ENCODE results near the gene CDK15. TPM values are rescaled to one million over a fixed set of nuclear protein-coding genes. Genes with fewer than 3 reads are reported as not detected.

The CDK15 gene
- total RNA-seq, 1 donor from 2014 or later: 2.3 TPM

DNA sequence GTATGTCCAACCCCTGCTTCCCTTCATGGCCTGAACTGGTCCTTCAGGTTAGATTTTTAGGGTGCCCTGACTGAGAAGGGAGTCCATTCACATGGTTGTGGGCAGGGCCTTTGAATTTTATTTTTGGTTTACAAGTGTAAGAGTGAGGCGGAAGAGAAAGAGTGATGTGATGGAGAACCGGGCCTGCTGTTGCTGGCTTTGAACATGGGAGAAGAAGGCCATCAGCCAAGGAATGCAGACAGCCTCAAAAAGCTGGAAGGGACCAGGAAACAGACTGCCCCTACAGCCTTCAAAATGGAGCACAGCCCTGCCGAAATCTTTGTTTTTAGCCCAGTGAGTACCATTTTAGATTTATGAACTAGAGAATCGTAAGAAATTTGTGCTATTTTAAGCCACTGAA, 105.0 kb downstream of the CDK15 start:
- TF ChIP-seq, protein P1, sequence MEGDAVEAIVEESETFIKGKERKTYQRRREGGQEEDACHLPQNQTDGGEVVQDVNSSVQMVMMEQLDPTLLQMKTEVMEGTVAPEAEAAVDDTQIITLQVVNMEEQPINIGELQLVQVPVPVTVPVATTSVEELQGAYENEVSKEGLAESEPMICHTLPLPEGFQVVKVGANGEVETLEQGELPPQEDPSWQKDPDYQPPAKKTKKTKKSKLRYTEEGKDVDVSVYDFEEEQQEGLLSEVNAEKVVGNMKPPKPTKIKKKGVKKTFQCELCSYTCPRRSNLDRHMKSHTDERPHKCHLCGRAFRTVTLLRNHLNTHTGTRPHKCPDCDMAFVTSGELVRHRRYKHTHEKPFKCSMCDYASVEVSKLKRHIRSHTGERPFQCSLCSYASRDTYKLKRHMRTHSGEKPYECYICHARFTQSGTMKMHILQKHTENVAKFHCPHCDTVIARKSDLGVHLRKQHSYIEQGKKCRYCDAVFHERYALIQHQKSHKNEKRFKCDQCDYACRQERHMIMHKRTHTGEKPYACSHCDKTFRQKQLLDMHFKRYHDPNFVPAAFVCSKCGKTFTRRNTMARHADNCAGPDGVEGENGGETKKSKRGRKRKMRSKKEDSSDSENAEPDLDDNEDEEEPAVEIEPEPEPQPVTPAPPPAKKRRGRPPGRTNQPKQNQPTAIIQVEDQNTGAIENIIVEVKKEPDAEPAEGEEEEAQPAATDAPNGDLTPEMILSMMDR (conservative IDR thresholded peaks at IDR 0.05; ENCODE audit: low read depth, low read length): no peak
- DNase-seq (ENCODE audit: low read depth): no peak
- no peak overlapping the region for H3K4me3 ChIP-seq (ENCODE audit: low read depth, low read length)

DNA sequence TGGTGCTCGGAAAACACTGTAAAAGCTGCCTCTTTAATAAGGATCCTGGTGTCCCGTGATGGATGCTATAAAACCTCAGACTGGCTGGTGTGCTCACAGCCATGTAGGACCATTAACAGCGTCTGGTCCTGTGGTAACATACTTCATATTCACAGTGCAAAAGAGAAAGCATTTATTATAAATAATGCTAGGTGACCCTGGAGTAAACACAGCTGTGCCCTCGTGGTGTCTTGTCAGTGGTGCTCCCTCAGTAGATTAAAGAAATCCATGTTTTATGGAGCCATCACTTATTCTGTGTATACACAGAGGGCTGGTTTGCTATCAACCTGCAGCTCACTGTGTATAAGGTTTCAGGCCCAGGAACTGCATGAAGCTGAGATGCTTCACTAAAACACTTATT, 106.9 kb downstream of the CDK15 start:
- TF ChIP-seq, protein P1 (conservative IDR thresholded peaks at IDR 0.05; ENCODE audit: low read depth, low read length): no peak
- no peak overlapping the region for H3K4me3 ChIP-seq (ENCODE audit: low read depth, low read length)
- no peak for DNase-seq (ENCODE audit: low read depth)

DNA sequence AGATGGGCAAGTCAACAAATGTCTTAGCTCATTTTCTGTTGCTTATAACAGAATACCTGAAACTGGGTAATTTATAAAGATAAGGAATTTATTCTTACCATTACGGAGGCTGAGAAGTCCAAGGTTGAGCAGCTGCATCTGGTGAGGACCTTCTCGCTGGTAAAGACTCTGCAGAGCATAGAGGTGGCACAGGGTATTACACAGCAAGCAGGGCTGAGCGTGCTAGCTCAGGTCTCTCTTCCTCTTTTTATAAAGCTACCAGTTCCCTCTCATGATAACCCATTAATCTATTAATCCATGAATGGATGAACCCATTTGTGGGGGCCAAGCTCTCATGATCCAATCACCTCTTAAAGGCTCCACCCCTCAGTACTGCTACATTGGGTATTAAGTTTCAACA, 109.1 kb downstream of the CDK15 start:
- DNase-seq (ENCODE audit: low read depth): no peak
- no peak overlapping the region for H3K4me3 ChIP-seq (ENCODE audit: low read depth, low read length)
- TF ChIP-seq, protein P1 (conservative IDR thresholded peaks at IDR 0.05; ENCODE audit: low read depth, low read length): no peak

DNA sequence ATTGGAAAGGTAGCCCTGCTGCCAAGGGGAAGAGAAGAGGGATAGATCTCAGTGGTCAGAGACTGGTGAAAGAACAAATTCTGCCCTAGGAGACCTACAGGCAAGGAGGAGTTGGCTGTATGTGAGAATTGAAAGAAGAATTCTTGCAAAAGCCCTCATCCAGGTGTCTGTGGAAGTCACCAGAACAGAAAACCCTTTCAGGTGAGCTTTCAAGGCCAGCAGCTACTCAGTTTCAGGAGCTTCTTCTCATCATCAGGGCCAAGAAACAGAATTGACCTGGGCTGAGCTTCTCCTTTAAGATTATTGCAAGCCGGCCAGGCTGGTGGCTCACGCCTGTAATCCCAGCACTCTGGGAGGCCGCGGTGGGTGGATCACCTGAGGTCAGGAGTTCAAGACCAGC, 110.2 kb downstream of the CDK15 start:
- TF ChIP-seq, protein P1 (conservative IDR thresholded peaks at IDR 0.05; ENCODE audit: low read depth, low read length): no peak
- H3K4me3 ChIP-seq (ENCODE audit: low read depth, low read length): no peak overlapping the region
- DNase-seq (ENCODE audit: low read depth): no peak

DNA sequence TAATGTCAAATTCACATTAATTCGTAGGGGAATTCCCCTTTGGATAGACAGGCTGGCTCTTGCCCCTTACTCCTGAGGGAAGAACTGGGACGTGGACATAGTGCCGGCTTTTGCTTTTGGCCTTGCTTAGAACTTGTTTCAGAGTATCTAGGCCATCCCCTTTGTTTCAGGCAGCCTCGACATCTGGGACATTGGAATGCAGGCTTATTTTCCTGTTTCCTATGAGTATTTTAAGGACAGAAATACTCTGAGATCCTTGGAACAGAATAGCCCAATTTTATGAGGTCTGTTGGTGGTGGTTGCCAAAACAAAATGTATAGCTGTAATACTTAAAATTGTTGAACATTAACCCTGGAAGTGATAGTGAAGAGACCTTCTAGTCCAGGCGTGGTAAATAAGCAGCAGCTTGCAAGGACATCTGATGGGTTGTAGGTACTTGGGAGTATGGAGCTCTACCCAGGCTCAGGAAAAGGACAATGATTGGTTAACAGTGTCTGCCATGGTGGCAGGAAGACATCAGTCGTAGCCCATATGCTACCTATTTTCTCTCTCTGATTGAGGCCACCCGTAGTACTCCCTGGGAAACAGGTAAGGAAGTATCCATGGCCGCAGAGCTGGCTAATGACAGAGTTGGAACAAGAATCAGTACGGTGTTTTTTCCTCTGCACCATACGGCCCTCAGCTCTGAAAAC, 112.4 kb downstream of the CDK15 start:
- DNase-seq (ENCODE audit: low read depth): no peak
- TF ChIP-seq, protein P1 (conservative IDR thresholded peaks at IDR 0.05; ENCODE audit: low read depth, low read length): no peak
- no peak overlapping the region for H3K4me3 ChIP-seq (ENCODE audit: low read depth, low read length)

DNA sequence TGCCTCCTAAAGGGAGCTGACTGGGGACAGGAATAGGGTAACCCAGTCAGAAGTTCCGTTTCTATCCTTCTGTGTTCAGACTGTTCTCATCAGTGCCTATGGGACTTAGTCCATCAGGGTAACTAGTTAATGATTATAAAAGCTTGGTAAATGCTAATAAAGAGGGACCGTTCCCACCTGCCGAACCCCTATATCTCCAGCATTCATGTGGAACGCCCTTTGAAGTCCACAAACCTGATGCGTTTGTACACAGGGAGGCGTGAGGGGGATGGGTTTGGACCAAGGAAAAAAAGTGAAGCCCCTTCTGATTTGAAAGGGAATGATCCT, 112.9 kb downstream of the CDK15 start:
- TF ChIP-seq, protein P1 (conservative IDR thresholded peaks at IDR 0.05; ENCODE audit: low read depth, low read length): no peak
- H3K4me3 ChIP-seq (ENCODE audit: low read depth, low read length): no peak overlapping the region
- DNase-seq (ENCODE audit: low read depth): no peak
